Measurements from ENCODE around the gene FAM236B.
"Not testable (repeated sequence)": the region's sequence is repeated elsewhere in the genome, so short reads cannot be mapped to it uniquely, and the experiment has no call there.

GRCh38 chrX:72733636-72734035 is 48.8 kb downstream of the FAM236B start:
- TF ChIP-seq CTCF (conservative IDR thresholded peaks at IDR 0.05; ENCODE audit: low read depth, low read length); EZH2 (IDR thresholded peaks at IDR 0.05; ENCODE audit: borderline replicate concordance, low read depth, low read length, poor library complexity, severe bottlenecking): not testable (repeated sequence)

Data from A673 (cell line).